ENCODE measurements around the gene RANBP17. TPM values are rescaled to one million over a fixed set of nuclear protein-coding genes. Genes with fewer than 3 reads are reported as not detected.

The RANBP17 gene
- total RNA-seq, 4 donors from 2014 or later: 10.2 to 13.8 (median 10.9) TPM

GRCh38 chr5:171249460-171249859, 387.6 kb downstream of the RANBP17 start:
- no peaks in the 10 kb centered on the region for H3K27me3 ChIP-seq
- H3K27ac ChIP-seq: no peak overlapping the region
- intact Hi-C loops (cut with DNase I; ENCODE audit: low total_unique reads) (no loop called here), in situ Hi-C loops (cut with MboI; ENCODE audit: low pct_ligation_motif_present in 1 of 4, low pct_unique_long_range_greater_than_20kb in 1 of 4, low sequenced_read_pairs in 3 of 4) (no loop called here)
- no peak for DNase-seq
- peaks cover 4 to 13% of the 10 kb centered on the region in 2 donors for H3K9me3 ChIP-seq
- no peaks in the 10 kb centered on the region for H3K36me3 ChIP-seq
- no peak overlapping the region for H3K4me3 ChIP-seq
- H3K4me1 ChIP-seq: no peaks in the 10 kb centered on the region
- TF ChIP-seq EP300 (IDR thresholded peaks at IDR 0.05; ENCODE audit: low read depth): no peak

- intact Hi-C loops (cut with DNase I; ENCODE audit: low total_unique reads): no loop called here
- in situ Hi-C loops (cut with MboI; ENCODE audit: low pct_ligation_motif_present in 1 of 4, low pct_unique_long_range_greater_than_20kb in 1 of 4, low sequenced_read_pairs in 3 of 4): no loop called here
- WGBS, 2 donors (ENCODE audit: low coverage in 1 of 2): 96 to 100% methylated on average over 1 of the region's 1 CpG
Measured at GRCh38 chr5:171250738-171251137, 388.9 kb downstream of the RANBP17 start.

GRCh38 chr5:171251519-171251918, 389.7 kb downstream of the RANBP17 start:
- 91 to 93% methylated on average over 19 to 21 of the region's 21 CpGs for WGBS, 2 donors (ENCODE audit: low coverage in 1 of 2)
- H3K27ac ChIP-seq: no peak overlapping the region
- no peak for DNase-seq
- no peaks in the 10 kb centered on the region for H3K36me3 ChIP-seq
- peaks cover 4 to 13% of the 10 kb centered on the region in 2 donors for H3K9me3 ChIP-seq
- H3K27me3 ChIP-seq: no peaks in the 10 kb centered on the region
- intact Hi-C loops (cut with DNase I; ENCODE audit: low total_unique reads): no loop called here
- in situ Hi-C loops (cut with MboI; ENCODE audit: low pct_ligation_motif_present in 1 of 4, low pct_unique_long_range_greater_than_20kb in 1 of 4, low sequenced_read_pairs in 3 of 4): no loop called here
- no peak overlapping the region for H3K4me3 ChIP-seq
- TF ChIP-seq POLR2AphosphoS5 (IDR thresholded peaks at IDR 0.05): no peak
- TF ChIP-seq, protein P1, sequence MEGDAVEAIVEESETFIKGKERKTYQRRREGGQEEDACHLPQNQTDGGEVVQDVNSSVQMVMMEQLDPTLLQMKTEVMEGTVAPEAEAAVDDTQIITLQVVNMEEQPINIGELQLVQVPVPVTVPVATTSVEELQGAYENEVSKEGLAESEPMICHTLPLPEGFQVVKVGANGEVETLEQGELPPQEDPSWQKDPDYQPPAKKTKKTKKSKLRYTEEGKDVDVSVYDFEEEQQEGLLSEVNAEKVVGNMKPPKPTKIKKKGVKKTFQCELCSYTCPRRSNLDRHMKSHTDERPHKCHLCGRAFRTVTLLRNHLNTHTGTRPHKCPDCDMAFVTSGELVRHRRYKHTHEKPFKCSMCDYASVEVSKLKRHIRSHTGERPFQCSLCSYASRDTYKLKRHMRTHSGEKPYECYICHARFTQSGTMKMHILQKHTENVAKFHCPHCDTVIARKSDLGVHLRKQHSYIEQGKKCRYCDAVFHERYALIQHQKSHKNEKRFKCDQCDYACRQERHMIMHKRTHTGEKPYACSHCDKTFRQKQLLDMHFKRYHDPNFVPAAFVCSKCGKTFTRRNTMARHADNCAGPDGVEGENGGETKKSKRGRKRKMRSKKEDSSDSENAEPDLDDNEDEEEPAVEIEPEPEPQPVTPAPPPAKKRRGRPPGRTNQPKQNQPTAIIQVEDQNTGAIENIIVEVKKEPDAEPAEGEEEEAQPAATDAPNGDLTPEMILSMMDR (IDR thresholded peaks at IDR 0.05): no peak
- no peak for TF ChIP-seq POLR2A (IDR thresholded peaks at IDR 0.05)
- no peak for TF ChIP-seq EP300 (IDR thresholded peaks at IDR 0.05; ENCODE audit: low read depth)
- no peaks in the 10 kb centered on the region for H3K4me1 ChIP-seq

More at GRCh38 chr5:171250738-171251137, 388.9 kb downstream of the RANBP17 start:
- Histone ChIP-seq H3K4me1 (no peaks in the 10 kb centered on the region), H3K9me3 (peaks cover 4 to 13% of the 10 kb centered on the region in 2 donors), H3K36me3 (no peaks in the 10 kb centered on the region), H3K4me3 (no peak overlapping the region), H3K27ac (no peak overlapping the region), H3K27me3 (no peaks in the 10 kb centered on the region)
- DNase-seq: no peak
- TF ChIP-seq POLR2A (IDR thresholded peaks at IDR 0.05) (no peak), EP300 (IDR thresholded peaks at IDR 0.05; ENCODE audit: low read depth) (no peak), POLR2AphosphoS5 (IDR thresholded peaks at IDR 0.05) (no peak)
- TF ChIP-seq, protein P1 (IDR thresholded peaks at IDR 0.05): no peak

- Histone ChIP-seq H3K9me3 (peaks cover 4 to 13% of the 10 kb centered on the region in 2 donors), H3K4me1 (no peaks in the 10 kb centered on the region), H3K4me3 (no peak overlapping the region), H3K27me3 (no peaks in the 10 kb centered on the region), H3K36me3 (no peaks in the 10 kb centered on the region), H3K27ac (no peak overlapping the region)
- in situ Hi-C loops (cut with MboI; ENCODE audit: low pct_ligation_motif_present in 1 of 4, low pct_unique_long_range_greater_than_20kb in 1 of 4, low sequenced_read_pairs in 3 of 4): no loop called here
- 91 to 92% methylated on average over 6 of the region's 6 CpGs for WGBS, 2 donors (ENCODE audit: low coverage in 1 of 2)
- intact Hi-C loops (cut with DNase I; ENCODE audit: low total_unique reads): no loop called here
- DNase-seq: no peak
- TF ChIP-seq, protein P1 (IDR thresholded peaks at IDR 0.05): no peak
- TF ChIP-seq EP300 (IDR thresholded peaks at IDR 0.05; ENCODE audit: low read depth) (no peak), POLR2AphosphoS5 (IDR thresholded peaks at IDR 0.05) (no peak), POLR2A (IDR thresholded peaks at IDR 0.05) (no peak)
Measured at GRCh38 chr5:171252674-171253073, 390.9 kb downstream of the RANBP17 start.

DNA sequence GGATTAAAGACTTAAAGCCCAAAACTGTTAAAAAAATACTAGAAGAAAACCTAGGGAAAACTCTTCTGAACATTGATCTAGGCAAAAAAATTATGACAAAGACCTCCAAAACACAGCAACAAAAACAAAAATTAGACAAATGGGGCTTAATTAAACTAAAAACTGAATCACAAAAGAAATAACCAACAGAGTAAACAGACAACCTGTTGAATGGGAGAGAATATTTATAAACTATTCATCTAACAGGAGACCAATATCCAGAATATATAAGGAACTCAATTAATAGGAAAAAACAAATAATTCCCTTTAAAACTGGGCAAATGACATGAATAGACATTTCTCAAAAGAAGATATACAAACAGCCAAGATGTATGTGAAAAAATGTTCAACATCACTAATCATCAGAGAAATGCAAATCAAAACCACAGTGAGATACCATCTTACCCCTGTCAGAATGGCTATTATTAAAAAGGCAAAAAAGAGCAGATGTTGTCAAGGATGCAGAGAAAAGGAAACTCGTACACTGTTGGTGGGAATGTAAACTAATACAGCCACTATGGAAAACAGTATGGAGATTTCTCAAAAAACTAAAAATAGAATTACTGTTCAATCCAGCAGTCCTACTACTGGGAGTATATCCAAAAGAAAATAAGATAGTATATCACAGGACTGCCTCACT, 397.1 kb downstream of the RANBP17 start:
- WGBS, 2 donors (ENCODE audit: low coverage in 1 of 2): 50 to 65% methylated on average over 1 of the region's 1 CpG
- Histone ChIP-seq H3K9me3 (no peaks in the 10 kb centered on the region), H3K27ac (no peak overlapping the region), H3K27me3 (no peaks in the 10 kb centered on the region), H3K4me1 (no peaks in the 10 kb centered on the region), H3K36me3 (no peaks in the 10 kb centered on the region), H3K4me3 (no peak overlapping the region)
- in situ Hi-C loops (cut with MboI; ENCODE audit: low pct_ligation_motif_present in 1 of 4, low pct_unique_long_range_greater_than_20kb in 1 of 4, low sequenced_read_pairs in 3 of 4): no loop called here
- TF ChIP-seq, protein P1 (IDR thresholded peaks at IDR 0.05): no peak
- TF ChIP-seq EP300 (IDR thresholded peaks at IDR 0.05; ENCODE audit: low read depth): no peak
- TF ChIP-seq POLR2AphosphoS5 (IDR thresholded peaks at IDR 0.05): no peak
- TF ChIP-seq POLR2A (IDR thresholded peaks at IDR 0.05): no peak
- no peak for DNase-seq
- intact Hi-C loops (cut with DNase I; ENCODE audit: low total_unique reads): no loop called here
